OCI-LY7 (cell line): Measurements from ENCODE around the gene CASKIN1. TPM values are rescaled to one million over a fixed set of nuclear protein-coding genes. Genes with fewer than 3 reads are reported as not detected.
A peak's percentile ranks its signal among the peaks of the same experiment; 100 is the strongest.

Experiments used
- BruUV-seq: library from RNA; stranded (reverse); fragments of 400-500 nt; replicated peaks from 2 replicates; lab custom pipeline; 2021; lab: Mats Ljungman, UMichigan
- CTCF ChIA-PET: fragments of 300-600 bp; sonication (Branson Sonifier 250); formaldehyde crosslinking; loops from one replicate; lab custom pipeline; 2022; ENCODE audit warnings: antibody characterized with exemption; ENCODE audit not compliant: unreplicated experiment; lab: Charles Lee
- POLR2A ChIA-PET: fragments of 300-600 bp; sonication (Branson Sonifier 250); formaldehyde crosslinking; loops from one replicate; lab custom pipeline; 2022; ENCODE audit warnings: antibody characterized with exemption; lab: Charles Lee
- DNase-seq: peaks from one replicate; pipeline ENCODE4 v3.0.0-alpha.2; 2015; ENCODE audit warnings: low spot score
- H2AFZ ChIP-seq: fragments of 200-600 bp; sonication (generic), shearing (Covaris generic); 2 replicates; pipeline ENCODE4 v1.6.1; 2014; ENCODE audit warnings: mild to moderate bottlenecking, antibody characterized with exemption, low read length, moderate library complexity
- H3K27ac ChIP-seq: fragments of 200-600 bp; sonication (generic); 2 replicates; pipeline ENCODE4 v1.5.1; 2014; ENCODE audit warnings: mixed run types, low read depth, mild to moderate bottlenecking, moderate library complexity, low read length, inconsistent platforms; ENCODE audit not compliant: poor library complexity, severe bottlenecking
- H3K36me3 ChIP-seq: fragments of 200-600 bp; sonication (generic); 2 replicates; pipeline ENCODE4 v1.6.1; 2014; ENCODE audit warnings: mild to moderate bottlenecking, antibody characterized with exemption, low read length, moderate library complexity, mixed read lengths; ENCODE audit not compliant: insufficient read depth
- H3K4me1 ChIP-seq: fragments of 200-600 bp; sonication (generic); 2 replicates; pipeline ENCODE4 v1.5.1; 2014; ENCODE audit warnings: mild to moderate bottlenecking, low read length; ENCODE audit not compliant: insufficient read depth, poor library complexity, severe bottlenecking
- H3K4me2 ChIP-seq: fragments of 200-600 bp; sonication (generic); 2 replicates; pipeline ENCODE4 v1.6.1; 2014; ENCODE audit warnings: mild to moderate bottlenecking, low read length
- H3K4me3 ChIP-seq: fragments of 200-600 bp; sonication (generic); 2 replicates; pipeline ENCODE4 v1.5.1; 2014; ENCODE audit warnings: mild to moderate bottlenecking, low read depth, low read length; ENCODE audit not compliant: poor library complexity, severe bottlenecking
- H3K79me2 ChIP-seq: fragments of 200-600 bp; sonication (generic); 2 replicates; pipeline ENCODE4 v1.6.1; 2016; ENCODE audit warnings: low read depth, mild to moderate bottlenecking, low read length, moderate library complexity, mixed read lengths; ENCODE audit not compliant: insufficient read depth
- H3K9me2 ChIP-seq: fragments of 200-600 bp; sonication (generic); 2 replicates; pipeline ENCODE4 v1.6.1; 2016; ENCODE audit warnings: mild to moderate bottlenecking, low read length, mixed read lengths; ENCODE audit not compliant: insufficient read depth
- H3K9me3 ChIP-seq: fragments of 200-600 bp; sonication (generic); 2 replicates; pipeline ENCODE4 v1.6.1; 2014; ENCODE audit warnings: mild to moderate bottlenecking, mixed run types, low read length, mixed read lengths
- H4K20me1 ChIP-seq: fragments of 200-600 bp; sonication (generic); 2 replicates; pipeline ENCODE4 v1.6.1; 2014; ENCODE audit warnings: mild to moderate bottlenecking, antibody characterized with exemption, low read length, moderate library complexity, mixed read lengths; ENCODE audit not compliant: insufficient read depth
- CTCF ChIP-seq: fragments of 200-600 bp; sonication (generic); conservative IDR thresholded peaks from 2 replicates; pipeline ENCODE4 v1.5.1; 2014; ENCODE audit warnings: mild to moderate bottlenecking, antibody characterized with exemption, low read length, moderate library complexity, mixed read lengths
- EZH2phosphoT487 ChIP-seq: fragments of 200-600 bp; sonication (generic); IDR thresholded peaks from 2 replicates; pipeline ENCODE4 v1.6.1; 2018; ENCODE audit warnings: low read depth, borderline replicate concordance, mild to moderate bottlenecking, mixed run types, antibody characterized with exemption, low read length, moderate library complexity, mixed read lengths
- intact Hi-C: fragments of 100-400 bp; cut with micrococcal nuclease; formaldehyde crosslinking; loops from one replicate; pipeline ENCODE4 v1.10.0; 2022; ENCODE audit not compliant: unreplicated experiment
- total RNA-seq, 2 experiments: library from RNA; depleted of rRNA in 1 of 2; stranded (reverse); fragments of >200 nt in 1 of 2; shearing (Covaris generic) in 1 of 2; gene quantifications; 2 replicates each; pipeline ENCODE4 v1.2.3, GENCODE V29; 2014 to 2022

CASKIN1 gene
- total RNA-seq, 2 experiments from 2014 or later = 0.06 to 0.09 TPM

- ChIA-PET POLR2A (interaction anchor here (1.3 kb wide), 1 partner anchor 68 kb away, joined by 3 read pairs; no protein-coding TSS in a partner anchor), CTCF (no interaction called here)
- intact Hi-C loops = no loop called here
- Histone ChIP-seq H3K79me2 (peaks cover 21% of the 10 kb centered on the region; the same call in 1 of the 2 replicates), H3K4me2 (no peak overlapping the region), H4K20me1 (peaks cover 9% of the 10 kb centered on the region; the same call in 1 of the 2 replicates), H3K4me3 (no peak overlapping the region), H3K36me3 (peaks cover 46% of the 10 kb centered on the region), H3K4me1 (peaks cover 31% of the 10 kb centered on the region), H3K9me2 (no peaks in the 10 kb centered on the region), H2AFZ (no peak overlapping the region), H3K9me3 (no peaks in the 10 kb centered on the region), H3K27ac (no peak overlapping the region)
- TF ChIP-seq CTCF = no peak
- no peak for TF ChIP-seq EZH2phosphoT487
- no TSS peak for BruUV-seq
- no peak for DNase-seq
Measured at GRCh38 chr16:2208308-2208707, 11.9 kb upstream of the CASKIN1 start.

GRCh38 chr16:2207872-2208271 is 11.5 kb upstream of the CASKIN1 start:
- DNase-seq = no peak
- H3K9me2 ChIP-seq = no peaks in the 10 kb centered on the region
- peaks cover 27% of the 10 kb centered on the region for H3K4me1 ChIP-seq
- TF ChIP-seq CTCF (no peak), EZH2phosphoT487 (no peak)
- CTCF ChIA-PET = interaction anchor here (0.6 kb wide), 1 partner anchor 14 kb away, joined by 3 read pairs; no protein-coding TSS in a partner anchor
- H3K4me2 ChIP-seq = no peak overlapping the region
- no TSS peak for BruUV-seq
- H4K20me1 ChIP-seq = 0 out of 2 replicates have a peak, but pooled peaks cover 4% of the 10 kb centered on the region
- no peaks in the 10 kb centered on the region for H3K9me3 ChIP-seq
- H3K4me3 ChIP-seq = no peak overlapping the region
- peaks cover 44% of the 10 kb centered on the region for H3K36me3 ChIP-seq
- H3K79me2 ChIP-seq = peaks cover 16% of the 10 kb centered on the region; the same call in 1 of the 2 replicates
- POLR2A ChIA-PET = interaction anchor here (1.3 kb wide), 1 partner anchor 68 kb away, joined by 3 read pairs; no protein-coding TSS in a partner anchor
- no peak overlapping the region for H2AFZ ChIP-seq
- intact Hi-C loops = no loop called here
- H3K27ac ChIP-seq = no peak overlapping the region

GRCh38 chr16:2206780-2207433 is 10.5 kb upstream of the CASKIN1 start:
- BruUV-seq = no TSS peak
- no peaks in the 10 kb centered on the region for H3K9me3 ChIP-seq
- H3K9me2 ChIP-seq = no peaks in the 10 kb centered on the region
- DNase-seq = no peak
- intact Hi-C loops = no loop called here
- peak overlapping the region; percentile 64 for H3K27ac ChIP-seq
- H3K79me2 ChIP-seq = peaks cover 12% of the 10 kb centered on the region; the same call in 1 of the 2 replicates
- TF ChIP-seq EZH2phosphoT487 (no peak), CTCF (no peak)
- ChIA-PET POLR2A (interaction anchor here (0.6 to 1.1 kb wide), 2 partner anchors 8 to 253 kb away, joined by 4 read pairs; partner anchors contain the start of genes PGP and TEDC2), CTCF (interaction anchor here (0.6 kb wide), 1 partner anchor 13 kb away, joined by 3 read pairs; no protein-coding TSS in a partner anchor)
- H3K4me2 ChIP-seq = peak overlapping the region; percentile 95
- peak overlapping the region; percentile 79 for H3K4me3 ChIP-seq
- peaks cover 17% of the 10 kb centered on the region for H3K4me1 ChIP-seq
- H4K20me1 ChIP-seq = no peaks in the 10 kb centered on the region
- H3K36me3 ChIP-seq = peaks cover 36% of the 10 kb centered on the region
- H2AFZ ChIP-seq = no peak overlapping the region
